Chondrocyte (in vitro differentiated cells): ENCODE results near the gene R3HDM4. TPM values are rescaled to one million over a fixed set of nuclear protein-coding genes. Genes with fewer than 3 reads are reported as not detected.

ENCODE experiments used
- DNase-seq: peaks from one replicate; pipeline ENCODE4 v3.0.0; 2021; ENCODE audit warnings: mixed read lengths, low spot score
- H3K27ac Mint-ChIP-seq: one replicate; pipeline ENCODE4 v1.8.0; 2021; ENCODE audit warnings: mild to moderate bottlenecking, moderate library complexity, mixed read lengths; ENCODE audit not compliant: unreplicated experiment
- H3K27me3 Mint-ChIP-seq: 2 replicates; pipeline ENCODE4 v1.8.0; 2021; ENCODE audit warnings: low read depth, mixed read lengths
- H3K36me3 Mint-ChIP-seq: 2 replicates; pipeline ENCODE4 v1.8.0; 2021; ENCODE audit warnings: low read depth, mixed read lengths
- H3K4me1 Mint-ChIP-seq: 2 replicates; pipeline ENCODE4 v1.8.0; 2021; ENCODE audit warnings: low read depth, mild to moderate bottlenecking, mixed read lengths
- H3K4me3 Mint-ChIP-seq: one replicate; pipeline ENCODE4 v1.8.0; 2021; ENCODE audit warnings: mild to moderate bottlenecking, moderate library complexity, mixed read lengths; ENCODE audit not compliant: unreplicated experiment
- H3K9me3 Mint-ChIP-seq: 2 replicates; pipeline ENCODE4 v1.8.0; 2021; ENCODE audit warnings: low read depth, mixed read lengths
- total RNA-seq: library from RNA; stranded (reverse); gene quantifications from 3 replicates; pipeline ENCODE4 v1.2.1, GENCODE V29; 2021
- TF ChIP-seq, protein P1 (sequence below): fragments of 200-600 bp; sonication (generic); IDR thresholded peaks from 2 replicates; pipeline ENCODE4 v1.5.0; 2021; ENCODE audit warnings: antibody characterized with exemption, mild to moderate bottlenecking, moderate library complexity

R3HDM4 gene
- total RNA-seq, 1 donor from 2014 or later = 48.4 TPM

DNA sequence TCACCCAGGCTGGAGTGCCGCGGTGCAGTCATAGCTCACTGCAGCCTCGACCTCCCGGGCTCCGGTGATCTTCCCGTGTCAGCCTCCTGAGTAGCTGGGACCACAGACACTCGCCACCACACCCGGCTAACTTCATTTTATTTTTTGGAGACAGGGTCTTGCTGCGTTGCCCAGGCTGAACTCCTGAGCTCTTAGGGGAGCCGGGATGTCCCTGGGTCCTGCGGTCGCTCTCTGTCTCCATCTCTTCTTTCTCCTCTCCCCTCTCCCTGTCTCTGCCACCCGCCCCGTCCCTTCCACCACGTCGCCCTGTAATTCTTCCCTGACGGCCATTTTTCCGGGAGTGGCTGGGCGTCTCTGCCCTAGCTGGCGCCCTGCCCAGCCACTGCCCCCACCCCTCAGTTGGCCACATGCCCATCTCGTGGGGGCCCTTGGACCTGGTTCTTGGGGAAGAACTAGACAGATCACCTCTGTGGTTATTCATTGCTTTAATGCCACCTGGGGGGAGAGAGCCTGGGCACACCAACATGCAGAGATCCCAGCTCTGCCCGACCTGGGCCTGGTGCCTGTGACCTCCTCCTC is 31.7 kb upstream of the R3HDM4 start:
- no peak overlapping the region for H3K4me3 Mint-ChIP-seq
- no peaks in the 10 kb centered on the region for H3K9me3 Mint-ChIP-seq
- peaks cover 2% of the 10 kb centered on the region for H3K36me3 Mint-ChIP-seq
- H3K4me1 Mint-ChIP-seq = peaks cover 12% of the 10 kb centered on the region
- TF ChIP-seq, protein P1, sequence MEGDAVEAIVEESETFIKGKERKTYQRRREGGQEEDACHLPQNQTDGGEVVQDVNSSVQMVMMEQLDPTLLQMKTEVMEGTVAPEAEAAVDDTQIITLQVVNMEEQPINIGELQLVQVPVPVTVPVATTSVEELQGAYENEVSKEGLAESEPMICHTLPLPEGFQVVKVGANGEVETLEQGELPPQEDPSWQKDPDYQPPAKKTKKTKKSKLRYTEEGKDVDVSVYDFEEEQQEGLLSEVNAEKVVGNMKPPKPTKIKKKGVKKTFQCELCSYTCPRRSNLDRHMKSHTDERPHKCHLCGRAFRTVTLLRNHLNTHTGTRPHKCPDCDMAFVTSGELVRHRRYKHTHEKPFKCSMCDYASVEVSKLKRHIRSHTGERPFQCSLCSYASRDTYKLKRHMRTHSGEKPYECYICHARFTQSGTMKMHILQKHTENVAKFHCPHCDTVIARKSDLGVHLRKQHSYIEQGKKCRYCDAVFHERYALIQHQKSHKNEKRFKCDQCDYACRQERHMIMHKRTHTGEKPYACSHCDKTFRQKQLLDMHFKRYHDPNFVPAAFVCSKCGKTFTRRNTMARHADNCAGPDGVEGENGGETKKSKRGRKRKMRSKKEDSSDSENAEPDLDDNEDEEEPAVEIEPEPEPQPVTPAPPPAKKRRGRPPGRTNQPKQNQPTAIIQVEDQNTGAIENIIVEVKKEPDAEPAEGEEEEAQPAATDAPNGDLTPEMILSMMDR = no peak
- DNase-seq = no peak
- H3K27me3 Mint-ChIP-seq = no peaks in the 10 kb centered on the region
- H3K27ac Mint-ChIP-seq = no peak overlapping the region

DNA sequence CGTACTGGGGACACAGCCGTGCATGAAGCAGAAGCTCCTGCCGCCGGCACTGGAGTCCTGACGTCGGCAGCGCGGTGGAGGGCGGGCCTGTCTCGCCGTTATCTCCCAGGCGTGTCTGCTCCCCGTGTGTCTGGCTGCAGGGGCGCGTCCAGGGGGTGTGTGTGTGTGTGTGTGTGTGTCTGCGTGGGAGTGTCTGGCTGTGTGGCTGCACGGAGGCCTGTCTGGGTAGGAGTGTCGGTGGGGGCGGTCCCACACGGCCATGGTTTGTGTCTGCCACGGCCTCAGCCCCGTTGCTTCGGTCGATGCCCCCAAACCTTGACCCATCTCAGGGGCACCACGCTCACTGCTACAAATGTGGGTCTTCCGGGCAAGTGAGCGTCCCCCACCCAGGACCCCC is 31.1 kb upstream of the R3HDM4 start:
- Mint-ChIP-seq H3K36me3 (peaks cover 2% of the 10 kb centered on the region), H3K27me3 (no peaks in the 10 kb centered on the region), H3K9me3 (no peaks in the 10 kb centered on the region), H3K4me3 (no peak overlapping the region), H3K27ac (no peak overlapping the region), H3K4me1 (peaks cover 12% of the 10 kb centered on the region)
- TF ChIP-seq, protein P1 = no peak
- DNase-seq = no peak

DNA sequence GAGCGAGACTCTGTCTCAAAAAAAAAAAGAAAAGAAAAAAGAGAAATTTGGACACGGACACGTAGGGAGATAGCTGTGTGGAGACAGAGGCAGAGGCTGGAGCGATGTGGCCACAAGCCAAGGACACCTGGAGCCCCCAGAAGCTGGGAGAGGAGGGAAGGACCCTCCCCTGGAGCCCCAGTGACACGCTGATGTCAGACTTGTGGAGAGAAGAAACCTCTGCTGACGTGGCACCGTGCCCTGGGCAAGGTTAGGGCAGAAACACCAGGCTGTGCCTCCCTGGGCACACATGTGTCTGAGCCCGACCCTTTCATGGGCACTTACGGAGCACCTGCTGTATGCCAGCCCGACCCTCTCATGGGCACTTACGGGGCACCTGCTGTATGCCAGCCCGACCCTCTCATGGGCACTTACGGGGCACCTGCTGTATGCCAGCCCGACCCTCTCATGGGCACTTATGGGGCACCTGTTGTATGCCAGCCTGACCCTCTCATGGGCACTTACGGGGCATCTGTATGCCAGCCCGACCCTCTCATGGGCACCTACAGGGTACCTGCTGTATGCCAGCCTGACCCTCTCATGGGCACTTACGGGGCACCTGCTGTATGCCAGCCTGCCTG is 30.6 kb upstream of the R3HDM4 start:
- Mint-ChIP-seq H3K27me3 (no peaks in the 10 kb centered on the region), H3K36me3 (peaks cover 2% of the 10 kb centered on the region), H3K9me3 (no peaks in the 10 kb centered on the region), H3K27ac (no peak overlapping the region), H3K4me1 (peaks cover 12% of the 10 kb centered on the region), H3K4me3 (no peak overlapping the region)
- DNase-seq = no peak
- TF ChIP-seq, protein P1 = no peak

DNA sequence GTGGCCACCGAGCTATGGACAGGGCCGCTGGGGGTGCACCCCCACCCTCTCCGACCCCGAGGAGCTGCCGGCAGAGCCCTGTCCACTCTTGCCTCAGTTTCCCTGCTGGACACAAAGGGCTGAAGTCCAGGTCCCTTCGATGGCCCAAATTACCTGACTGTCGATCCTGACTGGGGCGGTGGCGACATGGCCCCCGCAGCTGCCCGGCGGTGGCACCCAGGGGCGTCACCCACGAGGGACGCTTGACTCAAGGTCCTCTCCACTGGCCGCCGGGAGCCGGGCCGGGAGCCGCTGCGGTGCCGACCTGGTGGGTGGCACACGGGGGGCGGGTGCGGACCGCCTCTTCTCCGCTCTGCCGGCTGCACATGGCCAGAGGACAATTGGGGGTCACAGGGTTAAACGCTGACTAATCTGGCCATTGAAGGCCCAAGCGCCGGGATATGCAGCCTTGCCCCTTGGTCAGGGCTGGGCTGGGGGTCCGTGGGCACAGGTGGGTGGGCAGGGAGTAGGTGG is 29.2 kb upstream of the R3HDM4 start:
- DNase-seq = no peak
- no peaks in the 10 kb centered on the region for H3K27me3 Mint-ChIP-seq
- H3K36me3 Mint-ChIP-seq = peaks cover 2% of the 10 kb centered on the region
- H3K27ac Mint-ChIP-seq = no peak overlapping the region
- H3K9me3 Mint-ChIP-seq = no peaks in the 10 kb centered on the region
- TF ChIP-seq, protein P1 = no peak
- H3K4me3 Mint-ChIP-seq = no peak overlapping the region
- H3K4me1 Mint-ChIP-seq = peaks cover 12% of the 10 kb centered on the region

DNA sequence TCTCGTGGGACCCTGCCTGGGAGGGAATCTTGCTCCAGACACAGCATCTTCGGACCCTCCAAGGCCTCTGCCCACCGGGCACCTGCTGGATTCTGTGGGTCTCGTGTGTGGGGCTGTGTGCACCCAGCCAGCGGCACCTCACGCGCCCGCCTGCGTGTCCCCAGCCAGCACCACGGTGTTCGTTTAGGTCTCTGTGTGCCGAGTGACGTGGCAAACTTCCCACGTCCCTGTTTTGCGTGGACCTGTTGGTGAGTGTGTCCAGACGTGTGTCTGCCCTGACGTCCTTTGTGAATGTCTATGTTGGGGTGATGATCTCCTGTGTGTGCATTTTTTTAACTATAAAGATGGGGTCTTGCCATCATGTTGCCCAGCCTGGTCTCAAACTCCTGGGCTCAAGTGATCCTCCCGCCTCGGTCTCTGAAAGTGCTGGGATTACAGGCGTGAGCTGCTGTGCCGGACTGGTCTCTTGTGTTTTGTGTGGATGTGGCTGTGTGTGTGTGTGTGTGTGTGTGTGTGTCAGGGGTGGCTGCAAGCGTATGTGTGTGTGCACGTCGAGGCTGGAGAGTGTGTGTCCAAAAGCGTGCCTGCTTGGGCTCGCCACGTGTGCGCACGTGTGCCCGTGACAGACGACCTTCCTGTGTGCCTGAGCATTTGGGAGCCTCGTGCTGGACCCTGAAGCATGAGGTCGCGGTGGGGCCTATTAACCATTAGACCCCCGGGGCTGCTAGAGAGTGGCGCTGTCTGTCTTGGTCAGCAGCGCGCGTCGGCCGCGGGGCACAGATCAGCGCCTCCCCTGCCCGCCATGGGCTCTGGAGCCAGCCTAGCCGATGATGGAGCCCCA is 28.5 kb upstream of the R3HDM4 start:
- no peak for DNase-seq
- TF ChIP-seq, protein P1 = no peak
- H3K27me3 Mint-ChIP-seq = no peaks in the 10 kb centered on the region
- H3K27ac Mint-ChIP-seq = peak overlapping the region; percentile 51
- peaks cover 12% of the 10 kb centered on the region for H3K4me1 Mint-ChIP-seq
- peak overlapping the region; percentile 54 for H3K4me3 Mint-ChIP-seq
- H3K9me3 Mint-ChIP-seq = no peaks in the 10 kb centered on the region
- H3K36me3 Mint-ChIP-seq = peaks cover 2% of the 10 kb centered on the region
